Thyroid gland (tissue), 4 donors: ENCODE measurements around the gene TNS3. TPM values are rescaled to one million over a fixed set of nuclear protein-coding genes. Genes with fewer than 3 reads are reported as not detected.
A peak's percentile ranks its signal among the peaks of the same experiment; 100 is the strongest.

ENCODE experiments used
- DNase-seq, 2 donors: peaks; one replicate each; pipeline ENCODE4 v3.0.0-alpha.2; 2019
- H3K27ac ChIP-seq, 3 donors: fragments of 200-600 bp; sonication (generic); 1 replicate in 2 of 3; 2 replicates in 1 of 3; pipeline ENCODE4 v1.5.1; 2016 to 2019; ENCODE audit warnings: mild to moderate bottlenecking in 1 of 3, moderate library complexity in 1 of 3
- H3K27me3 ChIP-seq: fragments of 200-600 bp; sonication (generic); one replicate; pipeline ENCODE4 v1.5.1; 2019
- H3K36me3 ChIP-seq, 2 donors: fragments of 200-600 bp; sonication (generic); one replicate each; pipeline ENCODE4 v1.5.1; 2016 to 2019
- H3K4me1 ChIP-seq, 2 donors: fragments of 200-600 bp; sonication (generic); one replicate each; pipeline ENCODE4 v1.5.1; 2017 to 2019
- H3K4me3 ChIP-seq, 3 donors: fragments of 200-600 bp; sonication (generic); replicated peaks in 1 of 3; 1 replicate in 2 of 3; 2 replicates in 1 of 3; pipeline ENCODE4 v1.5.1; 2016; ENCODE audit warnings: mild to moderate bottlenecking in 1 of 3
- H3K9me3 ChIP-seq: fragments of 200-600 bp; sonication (generic); one replicate; pipeline ENCODE4 v1.5.1; 2017
- POLR2A ChIP-seq, 2 donors: fragments of 450-650 bp; IDR thresholded peaks; one replicate each; pipeline ENCODE4 v1.6.1; 2017; ENCODE audit warnings: antibody characterized with exemption in 2 of 2, mild to moderate bottlenecking in 2 of 2, moderate library complexity in 1 of 2
- WGBS, 2 donors: methylation state at CpG; one replicate each; pipeline ENCODE4 v1.1.5; 2017; 5-methylcytosine and 5-hydroxymethylcytosine counted together
- intact Hi-C: fragments of 100-400 bp; cut with DNase I; formaldehyde crosslinking; loops from one replicate; pipeline ENCODE4 v1.15.1; 2023
- total RNA-seq, 4 donors: library from RNA; depleted of rRNA; stranded (reverse); fragments of >200 nt; gene quantifications; one replicate each; pipeline ENCODE4 v1.2.3, GENCODE V29; 2016
- TF ChIP-seq, protein P1 (sequence below), 6 experiments: fragments of 200-600 bp in 3 of 6; fragments of 450-650 bp in 3 of 6; sonication (generic) in 3 of 6; IDR thresholded peaks; one replicate each; pipeline ENCODE4 v1.5.1; 2016 to 2019; ENCODE audit warnings: antibody characterized with exemption in 6 of 6, mild to moderate bottlenecking in 2 of 6, inconsistent platforms in 1 of 6, moderate library complexity in 1 of 6

The TNS3 gene
- total RNA-seq, 4 donors from 2014 or later: 65.8 to 93.0 (median 80.7) TPM

DNA sequence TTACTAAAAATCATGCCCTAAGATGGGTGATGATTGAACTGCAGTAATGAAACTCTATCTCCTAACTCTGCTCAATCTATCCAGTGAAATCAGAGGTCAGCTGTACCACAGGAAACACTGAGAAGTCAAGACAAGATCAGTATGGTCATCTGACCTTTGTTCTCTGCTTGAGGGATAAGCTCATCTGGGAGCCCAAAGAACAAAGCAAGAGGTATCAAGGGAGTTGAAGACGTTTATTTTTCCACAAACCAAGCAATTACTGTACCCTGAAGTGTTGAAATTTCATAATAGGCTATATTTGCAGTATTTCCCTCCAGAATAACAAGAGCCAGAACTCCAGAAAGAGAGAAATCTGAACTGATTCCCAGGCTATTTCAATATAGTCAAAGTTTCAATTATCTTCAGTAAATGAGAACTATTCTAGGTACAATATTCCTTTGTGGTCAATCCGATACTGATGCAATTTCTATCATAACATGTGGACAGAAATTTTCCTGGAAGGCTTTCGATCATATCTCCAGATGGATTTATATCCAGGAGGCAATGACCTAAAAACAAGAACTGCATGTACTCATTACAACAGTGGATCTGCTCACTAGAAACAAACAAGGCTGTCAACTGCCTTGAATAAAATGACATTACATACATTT, 345.3 kb downstream of the TNS3 start:
- no peaks in the 10 kb centered on the region for H3K9me3 ChIP-seq
- DNase-seq: no peak
- no peaks in the 10 kb centered on the region for H3K27me3 ChIP-seq
- 67% methylated on average over 3 of the region's 3 CpGs for WGBS, 2 donors
- no peak overlapping the region for H3K4me3 ChIP-seq
- no peaks in the 10 kb centered on the region for H3K36me3 ChIP-seq
- no peak overlapping the region for H3K27ac ChIP-seq
- no peaks in the 10 kb centered on the region for H3K4me1 ChIP-seq
- intact Hi-C loops: no loop called here
- TF ChIP-seq POLR2A (IDR thresholded peaks at IDR 0.05): no peak
- TF ChIP-seq, protein P1, sequence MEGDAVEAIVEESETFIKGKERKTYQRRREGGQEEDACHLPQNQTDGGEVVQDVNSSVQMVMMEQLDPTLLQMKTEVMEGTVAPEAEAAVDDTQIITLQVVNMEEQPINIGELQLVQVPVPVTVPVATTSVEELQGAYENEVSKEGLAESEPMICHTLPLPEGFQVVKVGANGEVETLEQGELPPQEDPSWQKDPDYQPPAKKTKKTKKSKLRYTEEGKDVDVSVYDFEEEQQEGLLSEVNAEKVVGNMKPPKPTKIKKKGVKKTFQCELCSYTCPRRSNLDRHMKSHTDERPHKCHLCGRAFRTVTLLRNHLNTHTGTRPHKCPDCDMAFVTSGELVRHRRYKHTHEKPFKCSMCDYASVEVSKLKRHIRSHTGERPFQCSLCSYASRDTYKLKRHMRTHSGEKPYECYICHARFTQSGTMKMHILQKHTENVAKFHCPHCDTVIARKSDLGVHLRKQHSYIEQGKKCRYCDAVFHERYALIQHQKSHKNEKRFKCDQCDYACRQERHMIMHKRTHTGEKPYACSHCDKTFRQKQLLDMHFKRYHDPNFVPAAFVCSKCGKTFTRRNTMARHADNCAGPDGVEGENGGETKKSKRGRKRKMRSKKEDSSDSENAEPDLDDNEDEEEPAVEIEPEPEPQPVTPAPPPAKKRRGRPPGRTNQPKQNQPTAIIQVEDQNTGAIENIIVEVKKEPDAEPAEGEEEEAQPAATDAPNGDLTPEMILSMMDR (IDR thresholded peaks at IDR 0.05): no peak

- DNase-seq: no peak
- Histone ChIP-seq H3K9me3 (no peaks in the 10 kb centered on the region), H3K4me1 (no peaks in the 10 kb centered on the region), H3K36me3 (no peaks in the 10 kb centered on the region), H3K27me3 (no peaks in the 10 kb centered on the region), H3K4me3 (no peak overlapping the region), H3K27ac (peak overlapping the region in 1 of 3 donors; percentile 19)
- intact Hi-C loops: no loop called here
- TF ChIP-seq, protein P1 (IDR thresholded peaks at IDR 0.05): no peak
- no peak for TF ChIP-seq POLR2A (IDR thresholded peaks at IDR 0.05)
- 13 to 35% methylated on average over 1 of the region's 1 CpG for WGBS, 2 donors
Measured at GRCh38 chr7:47233996-47234395, 347.9 kb downstream of the TNS3 start.

- no peaks in the 10 kb centered on the region for H3K36me3 ChIP-seq
- WGBS, 2 donors: 90 to 93% methylated on average over 8 of the region's 8 CpGs
- no peaks in the 10 kb centered on the region for H3K9me3 ChIP-seq
- no peaks in the 10 kb centered on the region for H3K27me3 ChIP-seq
- DNase-seq: no peak
- no peak overlapping the region for H3K27ac ChIP-seq
- intact Hi-C loops: no loop called here
- no peaks in the 10 kb centered on the region for H3K4me1 ChIP-seq
- TF ChIP-seq, protein P1 (IDR thresholded peaks at IDR 0.05): no peak
- no peak for TF ChIP-seq POLR2A (IDR thresholded peaks at IDR 0.05)
- no peak overlapping the region for H3K4me3 ChIP-seq
Measured at GRCh38 chr7:47232751-47233412, 349.0 kb downstream of the TNS3 start.

GRCh38 chr7:47231627-47232026, 350.3 kb downstream of the TNS3 start:
- H3K36me3 ChIP-seq: no peaks in the 10 kb centered on the region
- no peak for DNase-seq
- H3K4me3 ChIP-seq: no peak overlapping the region

DNA sequence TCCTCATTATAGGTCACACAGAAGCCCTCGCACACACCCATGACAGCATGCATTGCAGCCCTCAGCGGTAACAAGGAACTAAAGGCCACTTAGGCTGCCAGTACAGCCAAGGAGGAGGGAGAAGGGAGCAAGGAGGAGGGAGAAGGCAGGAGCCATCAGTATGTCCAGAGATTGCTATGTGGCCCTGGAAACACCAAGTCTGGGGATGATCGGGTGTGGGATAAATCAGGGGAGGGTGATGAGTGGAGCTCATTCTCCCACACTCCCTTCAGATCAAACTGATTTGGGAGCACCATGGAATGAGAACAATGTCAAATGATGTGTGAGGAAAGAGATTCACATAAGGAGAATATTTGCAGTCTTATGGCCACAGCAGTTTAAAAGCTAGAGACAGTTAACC, 350.9 kb downstream of the TNS3 start:
- Histone ChIP-seq H3K27ac (no peak overlapping the region), H3K4me1 (no peaks in the 10 kb centered on the region), H3K27me3 (no peaks in the 10 kb centered on the region), H3K9me3 (no peaks in the 10 kb centered on the region), H3K4me3 (no peak overlapping the region), H3K36me3 (no peaks in the 10 kb centered on the region)
- TF ChIP-seq, protein P1 (IDR thresholded peaks at IDR 0.05): no peak
- no peak for TF ChIP-seq POLR2A (IDR thresholded peaks at IDR 0.05)
- 85 to 93% methylated on average over 3 of the region's 3 CpGs for WGBS, 2 donors
- intact Hi-C loops: no loop called here
- no peak for DNase-seq

More at GRCh38 chr7:47231627-47232026, 350.3 kb downstream of the TNS3 start:
- Histone ChIP-seq H3K4me1 (no peaks in the 10 kb centered on the region), H3K27ac (no peak overlapping the region), H3K27me3 (no peaks in the 10 kb centered on the region), H3K9me3 (no peaks in the 10 kb centered on the region)
- intact Hi-C loops: no loop called here
- WGBS, 2 donors: 83 to 96% methylated on average over 1 of the region's 1 CpG
- TF ChIP-seq, protein P1 (IDR thresholded peaks at IDR 0.05): no peak
- TF ChIP-seq POLR2A (IDR thresholded peaks at IDR 0.05): no peak
